HEK293T (cell line): ENCODE results near the gene GNE.
"Not testable (repeated sequence)": the region's sequence is repeated elsewhere in the genome, so short reads cannot be mapped to it uniquely, and the experiment has no call there.

ENCODE experiments used
- CTCF ChIA-PET: fragments of 350-600 bp; formaldehyde crosslinking; extraction: SDS; loops from one replicate; lab custom pipeline; 2021; ENCODE audit warnings: antibody characterized with exemption, inconsistent platforms; lab: Yijun Ruan, JAX
- POLR2A ChIA-PET: fragments of 350-600 bp; formaldehyde crosslinking; extraction: SDS; loops from one replicate; lab custom pipeline; 2020; ENCODE audit warnings: antibody characterized with exemption, inconsistent platforms; lab: Yijun Ruan, JAX
- DNase-seq: peaks from one replicate; pipeline ENCODE4 v3.0.0; 2012; ENCODE audit warnings: mixed read lengths; ENCODE audit errors: extremely low spot score
- ARNT ChIP-seq: fragments of 450-650 bp; IDR thresholded peaks from 2 replicates; pipeline ENCODE4 v1.6.1; 2017; ENCODE audit warnings: mild to moderate bottlenecking
- BHLHE40 ChIP-seq: fragments of 450-650 bp; IDR thresholded peaks from 2 replicates; pipeline ENCODE4 v1.6.1; 2016; ENCODE audit warnings: mild to moderate bottlenecking, moderate library complexity, borderline replicate concordance
- CTBP1 ChIP-seq: fragments of 450-650 bp; IDR thresholded peaks from 2 replicates; pipeline ENCODE4 v1.6.1; 2016; ENCODE audit warnings: borderline replicate concordance
- ELF4 ChIP-seq: fragments of 450-650 bp; IDR thresholded peaks from 2 replicates; pipeline ENCODE4 v1.6.1; 2017; ENCODE audit warnings: antibody characterized with exemption
- FOXA1 ChIP-seq: fragments of 450-650 bp; IDR thresholded peaks from 2 replicates; pipeline ENCODE4 v1.6.1; 2016; ENCODE audit warnings: mild to moderate bottlenecking
- FOXK2 ChIP-seq: fragments of 450-650 bp; IDR thresholded peaks from 2 replicates; pipeline ENCODE4 v1.6.1; 2016; ENCODE audit warnings: mild to moderate bottlenecking
- FOXM1 ChIP-seq: fragments of 450-650 bp; IDR thresholded peaks from 2 replicates; pipeline ENCODE4 v1.6.1; 2017; ENCODE audit warnings: mild to moderate bottlenecking, borderline replicate concordance
- HDGF ChIP-seq: fragments of 450-650 bp; IDR thresholded peaks from 2 replicates; pipeline ENCODE4 v1.6.1; 2017; ENCODE audit warnings: antibody characterized with exemption, borderline replicate concordance
- L3MBTL2 ChIP-seq: fragments of 450-650 bp; conservative IDR thresholded peaks from 2 replicates; pipeline ENCODE4 v1.6.1; 2016; ENCODE audit warnings: mild to moderate bottlenecking
- LEF1 ChIP-seq: fragments of 450-650 bp; IDR thresholded peaks from 2 replicates; pipeline ENCODE4 v1.6.1; 2017; ENCODE audit warnings: mild to moderate bottlenecking, borderline replicate concordance
- NFRKB ChIP-seq: fragments of 450-650 bp; IDR thresholded peaks from 2 replicates; pipeline ENCODE4 v1.6.1; 2016; ENCODE audit warnings: mild to moderate bottlenecking, moderate library complexity
- SP1 ChIP-seq: fragments of 450-650 bp; IDR thresholded peaks from 2 replicates; pipeline ENCODE4 v1.6.1; 2017
- SUZ12 ChIP-seq: fragments of 450-650 bp; IDR thresholded peaks from 2 replicates; pipeline ENCODE4 v1.6.1; 2016; ENCODE audit warnings: mild to moderate bottlenecking
- TARDBP ChIP-seq: fragments of 450-650 bp; IDR thresholded peaks from 2 replicates; pipeline ENCODE4 v1.6.1; 2016
- ZNF384 ChIP-seq: fragments of 450-650 bp; IDR thresholded peaks from 2 replicates; pipeline ENCODE4 v1.6.1; 2016
- TF ChIP-seq, protein P1 (sequence below): fragments of 450-650 bp; IDR thresholded peaks from 2 replicates; pipeline ENCODE4 v1.6.1; 2016

Gene GNE, protein sequence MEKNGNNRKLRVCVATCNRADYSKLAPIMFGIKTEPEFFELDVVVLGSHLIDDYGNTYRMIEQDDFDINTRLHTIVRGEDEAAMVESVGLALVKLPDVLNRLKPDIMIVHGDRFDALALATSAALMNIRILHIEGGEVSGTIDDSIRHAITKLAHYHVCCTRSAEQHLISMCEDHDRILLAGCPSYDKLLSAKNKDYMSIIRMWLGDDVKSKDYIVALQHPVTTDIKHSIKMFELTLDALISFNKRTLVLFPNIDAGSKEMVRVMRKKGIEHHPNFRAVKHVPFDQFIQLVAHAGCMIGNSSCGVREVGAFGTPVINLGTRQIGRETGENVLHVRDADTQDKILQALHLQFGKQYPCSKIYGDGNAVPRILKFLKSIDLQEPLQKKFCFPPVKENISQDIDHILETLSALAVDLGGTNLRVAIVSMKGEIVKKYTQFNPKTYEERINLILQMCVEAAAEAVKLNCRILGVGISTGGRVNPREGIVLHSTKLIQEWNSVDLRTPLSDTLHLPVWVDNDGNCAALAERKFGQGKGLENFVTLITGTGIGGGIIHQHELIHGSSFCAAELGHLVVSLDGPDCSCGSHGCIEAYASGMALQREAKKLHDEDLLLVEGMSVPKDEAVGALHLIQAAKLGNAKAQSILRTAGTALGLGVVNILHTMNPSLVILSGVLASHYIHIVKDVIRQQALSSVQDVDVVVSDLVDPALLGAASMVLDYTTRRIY

DNA sequence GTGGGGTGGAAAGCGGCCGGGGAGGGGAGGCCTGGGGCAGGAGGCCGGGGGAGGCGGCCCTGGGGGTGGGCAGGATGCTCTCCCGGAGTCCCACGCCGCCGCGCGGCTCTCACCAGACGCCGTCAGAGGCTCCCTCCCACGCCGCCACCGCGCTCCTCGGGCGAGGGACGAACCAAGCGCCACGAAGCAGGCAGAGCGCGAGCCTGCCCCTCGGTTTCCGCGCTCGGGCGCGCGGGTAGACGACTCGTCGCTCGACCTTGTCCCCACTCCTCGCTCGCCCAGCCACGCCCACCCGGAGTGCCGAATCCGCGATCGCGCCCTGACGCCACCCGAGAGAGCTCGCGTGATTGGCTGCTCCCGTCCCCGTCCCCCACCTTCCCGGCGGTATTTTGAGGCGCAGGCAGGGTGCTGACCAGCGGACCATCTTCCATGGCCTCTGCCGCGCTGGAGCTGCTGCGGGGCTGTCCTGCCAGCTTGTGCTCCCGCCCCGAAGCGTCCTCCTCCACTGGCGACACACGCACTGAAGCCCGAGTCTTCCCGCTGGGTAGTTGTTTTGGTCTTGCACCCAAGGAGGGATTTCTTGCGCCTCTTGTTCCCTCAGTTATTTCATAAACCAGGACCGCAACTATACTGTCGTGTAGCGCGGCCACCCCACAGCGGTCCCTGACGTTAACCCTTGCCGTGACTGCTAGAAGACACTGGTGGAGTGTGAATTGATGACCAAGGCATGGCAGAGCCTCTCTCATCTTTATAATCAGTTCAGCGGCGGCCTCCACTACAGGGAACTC is at the start of gene GNE:
TSS of gene GNE (minus strand) at position 241 of the 788 bp plus-strand sequence. CDS start 9,093 bp downstream, outside the sequence.
- CTCF ChIA-PET, result interaction anchor here (0.6 to 1.5 kb wide), 3 partner anchors 42 to 470 kb away, joined by 3 to 5 read pairs (median 3); no protein-coding TSS in a partner anchor
- POLR2A ChIA-PET, result interaction anchor here (0.7 to 2.0 kb wide), 16 partner anchors 9 to 79 kb away, joined by 3 to 13 read pairs (median 4); no protein-coding TSS in a partner anchor
- TF ChIP-seq FOXA1 (no peak), TARDBP (peak; percentile 61; the same call in 1 of the 2 replicates), SUZ12 (no peak), BHLHE40 (no peak), SP1 (peak; percentile 66; the same call in 1 of the 2 replicates), LEF1 (no peak), FOXM1 (no peak), FOXK2 (no peak), ZNF384 (no peak), L3MBTL2 (peak; percentile 80), HDGF (no peak), ARNT (no peak), ELF4 (no peak), CTBP1 (no peak), NFRKB (no peak)
- TF ChIP-seq, protein P1, sequence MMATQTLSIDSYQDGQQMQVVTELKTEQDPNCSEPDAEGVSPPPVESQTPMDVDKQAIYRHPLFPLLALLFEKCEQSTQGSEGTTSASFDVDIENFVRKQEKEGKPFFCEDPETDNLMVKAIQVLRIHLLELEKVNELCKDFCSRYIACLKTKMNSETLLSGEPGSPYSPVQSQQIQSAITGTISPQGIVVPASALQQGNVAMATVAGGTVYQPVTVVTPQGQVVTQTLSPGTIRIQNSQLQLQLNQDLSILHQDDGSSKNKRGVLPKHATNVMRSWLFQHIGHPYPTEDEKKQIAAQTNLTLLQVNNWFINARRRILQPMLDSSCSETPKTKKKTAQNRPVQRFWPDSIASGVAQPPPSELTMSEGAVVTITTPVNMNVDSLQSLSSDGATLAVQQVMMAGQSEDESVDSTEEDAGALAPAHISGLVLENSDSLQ, result peak; percentile 65
- DNase-seq, result peak; percentile 90

DNA sequence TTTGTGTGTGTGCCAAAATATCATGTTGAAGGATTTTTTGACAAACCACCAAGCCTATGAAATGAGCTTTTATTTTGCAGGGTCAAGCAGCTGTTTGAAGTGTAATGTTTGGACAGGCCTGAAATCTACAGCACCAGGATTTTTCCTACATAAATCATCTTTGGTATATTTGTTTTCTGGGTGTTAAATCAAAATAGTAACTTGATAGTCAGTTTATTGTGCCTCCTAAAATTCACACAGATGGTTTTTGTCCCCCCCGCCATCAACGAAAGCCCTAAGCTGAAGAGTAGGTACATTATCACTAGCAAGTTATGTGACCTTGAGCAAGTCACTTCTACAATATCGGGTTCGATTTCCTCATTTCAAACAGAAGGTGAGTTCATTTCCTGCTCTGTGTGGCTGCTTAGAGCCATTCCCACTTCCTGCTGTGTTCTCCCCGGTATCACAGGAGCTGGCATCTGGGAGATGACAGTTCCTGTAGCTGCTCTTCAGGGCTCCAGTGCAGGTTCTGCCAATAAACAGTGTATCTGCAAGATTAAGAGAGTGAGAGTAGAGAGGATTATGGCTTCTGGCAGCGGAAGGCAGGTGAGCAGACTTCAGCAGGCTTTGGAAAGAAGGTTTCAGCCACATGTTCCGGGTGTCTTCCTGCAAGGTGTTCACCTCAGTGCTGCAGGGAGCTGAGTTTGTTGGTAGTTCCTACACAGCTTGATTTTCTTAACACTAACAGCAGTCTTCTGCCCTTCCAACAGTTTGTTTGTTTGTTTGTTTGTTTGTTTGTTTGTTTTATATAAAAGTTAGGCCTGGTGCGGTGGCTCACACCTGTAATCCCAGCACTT is 48.4 kb upstream of the GNE start:
- TF ChIP-seq, protein P1, result 0 out of 2 replicates have a peak, but pooled peaks have one; percentile 14
- no peak for TF ChIP-seq SUZ12
- ChIA-PET CTCF (no interaction called here), POLR2A (interaction anchor here (1.0 kb wide), 1 partner anchor 48 kb away, joined by 4 read pairs; no protein-coding TSS in a partner anchor)
- DNase-seq, result no peak

DNA sequence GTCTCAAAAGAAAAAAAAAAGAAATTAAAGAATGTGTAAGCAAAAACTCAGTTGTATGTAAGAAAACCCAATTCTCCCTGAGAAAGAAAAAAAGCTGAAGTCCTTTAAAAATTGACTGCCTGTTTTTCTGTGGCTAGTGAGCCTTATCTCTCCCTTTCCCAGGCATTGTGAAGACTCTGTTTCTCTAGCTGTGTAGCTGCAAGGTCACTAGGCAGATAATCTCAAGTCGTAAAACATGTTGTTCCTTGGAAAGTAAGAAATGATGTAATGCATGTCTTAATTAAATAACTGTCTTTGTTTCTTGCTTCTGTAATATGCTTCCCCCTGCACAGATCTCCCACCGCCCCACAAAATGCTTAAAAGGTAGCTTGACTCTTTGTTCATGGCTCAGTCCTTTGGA is 46.1 kb upstream of the GNE start:
- CTCF ChIA-PET, DNase-seq, POLR2A ChIA-PET: not testable (repeated sequence)

DNA sequence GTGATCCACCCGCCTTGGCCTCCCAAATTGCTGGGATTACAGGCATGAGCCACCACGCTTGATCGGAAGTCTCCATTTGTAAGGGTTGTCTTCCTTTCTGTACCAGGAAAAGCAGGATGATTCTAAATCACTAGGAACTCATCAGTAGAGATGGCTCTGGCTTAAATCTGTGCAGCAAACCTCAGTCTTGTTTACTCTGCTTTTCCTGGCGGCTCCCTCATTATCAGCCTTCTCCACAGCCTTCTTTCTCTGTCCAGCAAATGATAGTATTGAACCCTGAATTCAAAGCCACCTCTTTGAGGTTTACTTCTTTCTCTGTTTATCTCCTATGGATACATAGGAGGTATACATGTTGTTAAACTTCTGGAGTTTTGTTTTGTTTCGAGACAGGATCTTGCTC is 43.0 kb upstream of the GNE start:
- ChIA-PET POLR2A (interaction anchor here (0.8 kb wide), 1 partner anchor 25 kb away, joined by 4 read pairs; no protein-coding TSS in a partner anchor), CTCF (no interaction called here)
- TF ChIP-seq NFRKB (no peak), TARDBP (no peak), BHLHE40 (no peak), ZNF384 (no peak), L3MBTL2 (no peak), ARNT (no peak), SUZ12 (no peak), ELF4 (no peak)
- TF ChIP-seq, protein P1, result no peak
- DNase-seq, result no peak

DNA sequence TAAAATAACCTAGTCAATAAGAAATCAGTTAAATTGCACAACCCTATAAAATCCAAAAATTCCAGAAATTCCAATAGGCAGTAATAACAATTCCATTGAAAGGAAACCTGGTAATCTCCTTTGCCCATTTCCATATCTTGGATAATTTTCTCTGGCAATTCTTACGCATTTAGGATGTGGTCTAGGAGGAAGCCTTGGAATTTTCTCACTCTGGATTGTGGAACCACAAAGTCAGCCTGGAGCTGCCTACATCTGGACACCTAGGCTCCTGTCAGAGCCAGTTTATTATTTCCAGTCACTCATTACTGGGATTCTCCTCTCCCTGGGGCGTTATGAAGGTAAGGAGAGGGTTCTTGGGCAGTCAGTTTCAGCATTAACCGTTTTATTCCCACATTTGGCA is 40.3 kb upstream of the GNE start:
- ChIA-PET CTCF (no interaction called here), POLR2A (no interaction called here)
- no peak for DNase-seq
- TF ChIP-seq FOXA1 (no peak), TARDBP (no peak), BHLHE40 (no peak), L3MBTL2 (no peak), HDGF (no peak), SP1 (no peak), CTBP1 (no peak), FOXK2 (no peak), NFRKB (no peak), ZNF384 (no peak), ARNT (no peak), ELF4 (no peak), LEF1 (no peak), SUZ12 (no peak)
- TF ChIP-seq, protein P1, result no peak
